Hematopoietic multipotent progenitor cell (in vitro differentiated cells): ENCODE data around the gene EFHC2. TPM values are rescaled to one million over a fixed set of nuclear protein-coding genes. Genes with fewer than 3 reads are reported as not detected.
A peak's percentile ranks its signal among the peaks of the same experiment; 100 is the strongest.

Experiments used
- DNase-seq, 3 donors: peaks; one replicate each; pipeline ENCODE4 v3.0.0-alpha.2; 2011 to 2015; ENCODE audit warnings: low read depth in 2 of 3, low spot score in 2 of 3
- total RNA-seq: library from RNA; depleted of rRNA; stranded (reverse); fragments of >200 nt; gene quantifications from one replicate; pipeline ENCODE4 v1.2.3, GENCODE V29; 2012

EFHC2 gene
- total RNA-seq, 1 donor: 7.3 TPM

DNA sequence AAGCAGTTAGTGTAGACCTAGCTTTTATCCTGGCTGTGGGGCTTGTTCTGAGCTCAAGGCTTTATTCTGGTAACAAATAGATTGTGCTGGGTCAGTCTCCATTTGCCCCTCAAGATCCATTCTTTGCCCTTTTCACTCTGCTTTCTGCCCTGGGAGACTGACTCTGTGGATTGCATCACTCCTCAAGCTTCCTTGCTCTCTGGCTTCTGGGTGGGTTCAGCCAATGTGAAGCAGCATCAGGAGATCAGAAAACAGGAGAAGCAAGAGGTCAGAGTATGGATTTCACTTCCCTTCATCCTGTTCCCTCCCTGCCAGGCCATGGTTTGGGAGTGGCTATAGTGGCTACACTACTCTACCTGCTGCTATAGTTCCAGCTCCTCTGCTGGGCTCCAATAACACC, 186.2 kb downstream of the EFHC2 start:
- no peak for DNase-seq

DNA sequence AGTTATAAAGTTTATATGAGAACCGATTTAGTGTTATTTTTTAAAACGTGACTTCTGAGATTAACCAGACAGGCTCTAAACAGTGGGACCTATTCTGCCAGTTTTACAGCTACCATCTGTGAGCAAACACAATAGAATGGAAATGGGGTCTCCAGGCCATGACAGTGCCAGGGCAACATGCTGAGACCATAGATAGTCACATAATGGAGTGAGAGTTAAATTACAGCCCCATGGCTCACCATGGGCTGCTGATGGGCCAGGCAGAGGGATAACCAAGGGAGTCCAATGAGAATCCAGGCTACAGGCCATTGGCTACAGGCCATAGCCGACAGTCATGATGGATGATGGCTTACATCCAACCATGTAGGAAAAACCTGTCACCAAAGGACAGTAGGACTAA, 186.7 kb downstream of the EFHC2 start:
- no peak for DNase-seq

DNA sequence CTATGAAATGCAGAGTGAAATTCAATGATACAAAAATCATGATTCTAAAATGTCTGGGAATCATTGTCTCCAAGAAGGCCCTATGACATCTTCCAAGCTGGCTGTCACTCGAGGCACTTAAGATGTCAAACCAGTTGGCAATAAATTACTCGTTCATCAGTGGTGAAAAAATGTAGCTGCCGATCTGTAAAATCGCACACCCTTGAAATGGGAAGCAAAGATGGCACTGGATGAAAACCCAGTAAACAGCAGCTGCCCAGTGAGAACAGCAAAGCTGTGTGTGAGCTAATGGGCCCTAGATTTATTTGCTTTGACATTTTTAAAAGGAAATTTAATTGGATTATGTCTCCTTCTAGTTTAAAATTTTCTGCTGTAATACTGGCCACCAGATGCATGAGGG, 188.3 kb downstream of the EFHC2 start:
- DNase-seq: no peak

- peak in 1 of 3 donors; percentile 2 for DNase-seq
These were observed 190.6 kb downstream of the EFHC2 start for GRCh38 chrX:44152852-44153251.

DNA sequence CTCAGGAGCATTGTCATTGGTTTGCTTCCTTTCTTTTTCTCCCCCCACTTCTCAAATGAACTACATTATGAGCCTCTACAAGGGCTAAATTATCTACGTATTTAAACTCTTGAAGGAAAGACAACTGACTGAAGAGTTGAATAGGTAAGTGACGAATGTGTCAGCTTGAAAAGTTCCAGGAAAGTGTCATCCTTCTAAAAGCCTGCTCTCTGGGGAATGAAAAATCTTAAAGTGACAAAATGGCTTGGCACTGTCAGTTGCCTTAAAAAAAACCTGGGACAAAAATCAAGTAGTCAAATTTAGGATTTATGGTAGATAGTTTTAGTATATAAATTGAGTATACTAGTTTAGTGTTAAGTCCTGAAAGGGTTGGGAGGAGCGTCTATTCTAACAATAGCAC, 196.3 kb downstream of the EFHC2 start:
- no peak for DNase-seq

- DNase-seq: no peak
These were observed 199.1 kb downstream of the EFHC2 start for GRCh38 chrX:44144177-44144945.

DNA sequence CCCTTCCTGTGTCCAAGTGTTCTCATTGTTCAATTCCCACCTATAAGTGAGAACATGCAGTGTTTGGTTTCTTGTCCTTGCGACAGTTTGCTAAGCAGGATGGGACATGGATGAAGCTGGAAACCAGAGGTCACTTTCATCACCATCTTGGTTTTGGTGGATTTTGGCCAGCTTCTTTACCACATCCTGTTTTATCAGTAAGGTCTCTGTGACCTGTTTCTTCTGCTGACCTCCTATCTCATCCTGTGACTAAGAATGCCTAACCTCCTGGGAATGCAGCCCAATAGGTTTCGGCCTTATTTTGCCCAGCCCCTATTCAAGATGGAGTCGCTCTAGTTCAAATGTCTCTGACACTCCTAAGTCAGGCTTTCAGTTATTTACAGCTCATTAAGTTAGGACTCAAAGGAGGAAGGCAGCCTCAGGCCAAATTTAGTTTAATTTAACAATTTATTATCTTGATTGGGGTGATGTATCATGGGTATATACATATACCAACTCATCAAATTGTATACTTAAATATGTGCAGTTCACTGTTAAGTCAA, 200.3 kb downstream of the EFHC2 start:
- DNase-seq: no peak

DNA sequence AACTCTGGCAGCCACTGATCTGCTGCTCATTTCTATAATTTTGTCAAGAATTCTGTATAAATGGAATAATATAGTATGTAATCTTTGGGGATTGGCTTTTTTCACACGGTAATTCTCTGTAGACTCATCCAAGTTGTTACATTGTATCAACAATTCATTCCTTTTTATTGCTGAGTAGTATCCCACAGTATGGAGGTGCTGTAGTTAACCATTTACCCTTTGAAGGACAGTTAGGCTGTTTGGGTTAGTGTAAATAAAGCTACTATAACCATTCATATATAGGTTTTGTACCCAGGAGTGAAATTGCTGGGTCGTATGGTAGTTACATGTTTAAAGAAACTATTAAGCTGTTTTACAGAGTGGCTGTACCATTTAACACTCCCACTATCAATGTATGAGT, 213.3 kb downstream of the EFHC2 start:
- DNase-seq: no peak

- no peak for DNase-seq
These were observed 230.1 kb downstream of the EFHC2 start for GRCh38 chrX:44113337-44113736.

GRCh38 chrX:44106864-44107263, 236.6 kb downstream of the EFHC2 start:
- DNase-seq: peak in 1 of 3 donors; percentile 1

- DNase-seq: no peak
These were observed 238.1 kb downstream of the EFHC2 start for GRCh38 chrX:44105228-44105913.

DNA sequence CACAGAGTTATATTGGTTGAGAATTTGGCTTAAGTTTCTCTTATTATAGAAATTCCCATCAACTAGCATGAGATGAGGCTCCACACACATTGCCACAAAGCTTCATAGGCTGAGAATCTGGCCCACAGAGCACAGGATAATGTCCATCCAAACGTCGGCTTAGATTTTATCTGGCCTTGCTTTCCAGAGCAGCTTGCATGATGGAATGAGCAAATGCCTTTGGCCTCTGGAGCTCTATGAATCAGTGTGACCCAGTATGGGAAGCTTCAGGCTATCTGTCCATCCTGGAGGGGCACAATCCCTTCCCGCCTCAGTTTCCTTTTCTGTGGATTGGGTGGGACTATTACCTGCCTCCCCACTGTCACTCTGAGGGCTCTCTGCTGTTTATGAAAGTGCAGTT, 238.8 kb downstream of the EFHC2 start:
- DNase-seq: no peak

DNA sequence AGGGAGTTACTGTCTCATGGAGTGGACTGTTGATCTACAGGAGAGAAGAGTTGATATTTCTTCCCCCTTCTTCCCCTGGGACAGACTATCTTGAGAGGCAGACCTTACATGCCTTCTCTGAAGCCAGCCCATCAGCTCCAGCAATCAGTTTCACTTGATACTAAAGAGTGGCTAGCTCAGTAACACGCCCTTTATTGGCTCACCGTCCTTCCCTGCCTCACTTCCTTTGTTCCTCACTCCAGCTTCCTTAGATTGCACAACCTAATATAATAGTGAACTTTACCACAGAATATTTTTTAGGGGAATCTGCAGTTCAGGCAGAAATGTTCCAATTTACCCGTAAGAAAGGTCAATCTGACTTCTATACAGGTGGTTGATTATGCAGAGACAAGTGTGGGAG, 242.2 kb downstream of the EFHC2 start:
- no peak for DNase-seq

- no peak for DNase-seq
These were observed 244.1 kb downstream of the EFHC2 start for GRCh38 chrX:44099366-44099765.

Other genes starting within 250 kb of the EFHC2 start
- gene FUNDC1, start 199.2 kb upstream of the EFHC2 start, total RNA-seq: 3.8 TPM